SK-N-SH (cell line): ENCODE data around the gene CCDC177. TPM values are rescaled to one million over a fixed set of nuclear protein-coding genes. Genes with fewer than 3 reads are reported as not detected.
A peak's percentile ranks its signal among the peaks of the same experiment; 100 is the strongest.

Source experiments
- CTCF ChIA-PET: fragments of 300-600, 350-600 bp; formaldehyde crosslinking; extraction: SDS; loops from one replicate; lab custom pipeline; 2021; lab: Yijun Ruan, JAX
- POLR2A ChIA-PET: fragments of 350-600 bp; sonication (Branson Sonifier 250); formaldehyde crosslinking; extraction: SDS; loops from one replicate; lab custom pipeline; 2020; ENCODE audit warnings: antibody characterized with exemption, inconsistent platforms; lab: Yijun Ruan, JAX
- DNase-seq: peaks from one replicate; pipeline ENCODE4 v3.0.0; 2012
- H2AFZ ChIP-seq: fragments of 200-600 bp; sonication (generic); 2 replicates; pipeline ENCODE4 v1.8.1; 2016; ENCODE audit warnings: antibody characterized with exemption, mild to moderate bottlenecking, low read depth
- H3F3A ChIP-seq: fragments of 200-600 bp; sonication (generic); replicated peaks from 2 replicates; pipeline ENCODE3; 2016; ENCODE audit warnings: antibody characterized with exemption, mild to moderate bottlenecking; ENCODE audit not compliant: insufficient read depth
- H3K27ac ChIP-seq, 2 experiments: fragments of 200-500 bp in 1 of 2; fragments of 200-600 bp in 1 of 2; sonication (Bioruptor generic) in 1 of 2; sonication (generic), shearing (Covaris generic) in 1 of 2; 2 replicates each; pipeline versions ENCODE4 v1.5.1 to v1.6.1; 2014 to 2016; ENCODE audit warnings: low read depth in 2 of 2, inconsistent platforms in 1 of 2, low read length in 1 of 2, mild to moderate bottlenecking in 1 of 2, mixed read lengths in 1 of 2
- H3K27me3 ChIP-seq: fragments of 200-600 bp; sonication (generic), shearing (Covaris generic); 2 replicates; pipeline ENCODE4 v1.6.1; 2016; ENCODE audit warnings: mixed run types; ENCODE audit not compliant: insufficient read depth
- H3K36me3 ChIP-seq, 2 experiments: fragments of 200-500 bp in 1 of 2; fragments of 200-600 bp in 1 of 2; sonication (Bioruptor generic) in 1 of 2; sonication (generic) in 1 of 2; replicated peaks in 1 of 2; 2 replicates each; pipeline versions ENCODE3 to v1.5.1; 2014 to 2016; ENCODE audit warnings: low read length in 1 of 2, mild to moderate bottlenecking in 1 of 2; ENCODE audit not compliant: insufficient read depth in 2 of 2, control insufficient read depth in 1 of 2
- H3K4me1 ChIP-seq, 2 experiments: fragments of 200-500 bp in 1 of 2; fragments of 200-600 bp in 1 of 2; sonication (Bioruptor generic) in 1 of 2; sonication (generic), shearing (Covaris generic) in 1 of 2; 2 replicates each; pipeline versions ENCODE4 v1.5.1 to v1.6.1; 2014 to 2016; ENCODE audit warnings: low read depth in 1 of 2, low read length in 1 of 2, mixed run types in 1 of 2; ENCODE audit not compliant: insufficient read depth in 2 of 2, control insufficient read depth in 1 of 2
- H3K4me2 ChIP-seq: fragments of 200-600 bp; sonication (generic), shearing (Covaris generic); 2 replicates; pipeline ENCODE4 v1.6.1; 2017; ENCODE audit warnings: mixed run types
- H3K4me3 ChIP-seq, 2 experiments: fragments of 200-500 bp in 1 of 2; fragments of 200-600 bp in 1 of 2; sonication (Bioruptor generic) in 1 of 2; sonication (generic), shearing (Covaris generic) in 1 of 2; 2 replicates each; pipeline versions ENCODE4 v1.5.1 to v1.8.1; 2014 to 2016; ENCODE audit warnings: low read depth in 2 of 2, inconsistent platforms in 1 of 2, low read length in 1 of 2, mild to moderate bottlenecking in 1 of 2, mixed read lengths in 1 of 2, moderate library complexity in 1 of 2
- H3K79me2 ChIP-seq: fragments of 200-600 bp; sonication (generic); 2 replicates; pipeline ENCODE4 v1.8.1; 2017; ENCODE audit warnings: mild to moderate bottlenecking; ENCODE audit not compliant: insufficient read depth
- H3K9ac ChIP-seq: fragments of 200-600 bp; sonication (generic); 2 replicates; pipeline ENCODE4 v1.6.1; 2017; ENCODE audit warnings: mixed run types
- H3K9me2 ChIP-seq: fragments of 200-600 bp; sonication (generic); 2 replicates; pipeline ENCODE4 v1.6.1; 2017; ENCODE audit warnings: mixed run types
- H3K9me3 ChIP-seq: fragments of 200-600 bp; sonication (generic); 2 replicates; pipeline ENCODE4 v1.6.1; 2017; ENCODE audit warnings: mixed run types, mild to moderate bottlenecking, moderate library complexity
- H4K20me1 ChIP-seq: fragments of 200-600 bp; sonication (generic); 2 replicates; pipeline ENCODE4 v1.6.1; 2017; ENCODE audit warnings: mild to moderate bottlenecking, mixed run types; ENCODE audit not compliant: insufficient read depth
- CHD2 ChIP-seq: fragments of 150-350 bp; IDR thresholded peaks from 2 replicates; pipeline ENCODE4 v1.6.1; 2018; ENCODE audit warnings: low read length; ENCODE audit not compliant: partially characterized antibody
- ELF1 ChIP-seq: IDR thresholded peaks from 2 replicates; pipeline ENCODE4 v1.4.0; 2012
- EP300 ChIP-seq, 2 experiments: IDR thresholded peaks; 2 replicates each; pipeline versions ENCODE4 v1.4.0 to v1.6.1; 2012; ENCODE audit warnings: borderline replicate concordance in 1 of 2, low read depth in 1 of 2, low read length in 1 of 2
- EZH2phosphoT487 ChIP-seq: fragments of 200-600 bp; sonication (generic); IDR thresholded peaks from 2 replicates; pipeline ENCODE4 v1.6.1; 2017; ENCODE audit warnings: low read depth, mixed run types, mild to moderate bottlenecking, antibody characterized with exemption, moderate library complexity, borderline replicate concordance
- FOXM1 ChIP-seq: IDR thresholded peaks from 2 replicates; pipeline ENCODE4 v1.4.0; 2012; ENCODE audit warnings: low read depth, mild to moderate bottlenecking
- GABPA ChIP-seq: IDR thresholded peaks from 2 replicates; pipeline ENCODE4 v1.4.0; 2012; ENCODE audit warnings: low read depth, mild to moderate bottlenecking
- IRF3 ChIP-seq: fragments of 150-350 bp; IDR thresholded peaks from 2 replicates; pipeline ENCODE4 v1.6.1; 2016; ENCODE audit warnings: mild to moderate bottlenecking, low read depth, low read length
- JUND ChIP-seq: IDR thresholded peaks from 2 replicates; pipeline ENCODE4 v1.4.0; 2012
- MEF2A ChIP-seq: IDR thresholded peaks from 2 replicates; pipeline ENCODE4 v1.4.0; 2012; ENCODE audit warnings: low read depth, borderline replicate concordance
- MXI1 ChIP-seq: IDR thresholded peaks from 2 replicates; pipeline ENCODE4 v1.6.1; 2012; ENCODE audit warnings: mild to moderate bottlenecking, low read depth, low read length, improper control_type of control experiment
- NFIC ChIP-seq: IDR thresholded peaks from 2 replicates; pipeline ENCODE4 v1.4.0; 2012; ENCODE audit warnings: borderline replicate concordance
- POLR2AphosphoS5 ChIP-seq: IDR thresholded peaks from 2 replicates; pipeline ENCODE4 v1.6.1; 2012; ENCODE audit warnings: low read depth, low read length
- RAD21 ChIP-seq: IDR thresholded peaks from 2 replicates; pipeline ENCODE4 v1.6.1; 2012; ENCODE audit warnings: mild to moderate bottlenecking, low read length
- RFX5 ChIP-seq: IDR thresholded peaks from 2 replicates; pipeline ENCODE4 v1.6.1; 2012; ENCODE audit warnings: mild to moderate bottlenecking, improper control_type of control experiment, low read length
- SIN3A ChIP-seq: IDR thresholded peaks from 2 replicates; pipeline ENCODE4 v1.6.1; 2012; ENCODE audit warnings: low read depth, mild to moderate bottlenecking, low read length, moderate library complexity, borderline replicate concordance
- SMC3 ChIP-seq: IDR thresholded peaks from 2 replicates; pipeline ENCODE4 v1.6.1; 2012; ENCODE audit warnings: low read depth, low read length, improper control_type of control experiment
- TCF12 ChIP-seq: IDR thresholded peaks from 2 replicates; pipeline ENCODE4 v1.4.0; 2012
- TEAD4 ChIP-seq: IDR thresholded peaks from 2 replicates; pipeline ENCODE4 v1.4.0; 2012; ENCODE audit warnings: mild to moderate bottlenecking, borderline replicate concordance; ENCODE audit not compliant: insufficient read depth
- USF1 ChIP-seq: IDR thresholded peaks from 2 replicates; pipeline ENCODE4 v1.4.0; 2012; ENCODE audit warnings: low read depth, borderline replicate concordance
- YY1 ChIP-seq: IDR thresholded peaks from 2 replicates; pipeline ENCODE4 v1.4.0; 2012; ENCODE audit warnings: low read depth, mild to moderate bottlenecking
- WGBS: methylation state at CpG from one replicate; pipeline ENCODE4 v1.1.6; 2017; ENCODE audit warnings: low lambda C conversion rate; 5-methylcytosine and 5-hydroxymethylcytosine counted together
- polyA plus RNA-seq, 3 experiments: library from polyadenylated mRNA; depleted of rRNA; stranded (reverse); fragments of >200 nt; gene quantifications; 2 replicates each; pipeline ENCODE4 v1.2.3, GENCODE V29; 2012

The CCDC177 gene
- polyA plus RNA-seq, 1 of the 3 experiments (the other 2 are of a cell fraction): not detected

- POLR2A ChIA-PET: interaction anchor here (1.0 to 1.6 kb wide), 3 partner anchors 117 to 160 kb away, joined by 3 to 5 read pairs (median 3); partner anchors contain the start of gene SRSF5
These were observed 35.6 kb upstream of the CCDC177 start for GRCh38 chr14:69610020-69610873.

More at GRCh38 chr14:69610020-69610873, 35.6 kb upstream of the CCDC177 start:
- peak overlapping the region; percentile 98 for H2AFZ ChIP-seq
- H3K4me2 ChIP-seq: peak overlapping the region; percentile 82
- no peaks in the 10 kb centered on the region for H3F3A ChIP-seq
- CTCF ChIA-PET: interaction anchor here (1.0 to 12.2 kb wide), 5 partner anchors 25 to 116 kb away, joined by 3 to 96 read pairs (median 5); partner anchors contain the start of gene CCDC177
- 61% methylated on average over 8 of the region's 8 CpGs for WGBS
- H3K4me3 ChIP-seq: peak overlapping the region; percentile 67
- H3K79me2 ChIP-seq: peaks cover 30% of the 10 kb centered on the region
- DNase-seq: no peak
- H3K27me3 ChIP-seq: no peaks in the 10 kb centered on the region
- no peak for TF ChIP-seq EP300 (IDR thresholded peaks at IDR 0.05; ENCODE audit: borderline replicate concordance in 1 of 2, low read depth in 1 of 2, low read length in 1 of 2)
- no peak for TF ChIP-seq YY1
- no peak for TF ChIP-seq FOXM1
- TF ChIP-seq RFX5: no peak
- TF ChIP-seq IRF3: no peak
- no peak for TF ChIP-seq ELF1
- TF ChIP-seq SIN3A: no peak
- no peak for TF ChIP-seq CHD2
- no peak for TF ChIP-seq TCF12
- TF ChIP-seq EZH2phosphoT487: no peak
- no peak for TF ChIP-seq NFIC
- TF ChIP-seq USF1: no peak
- no peak for TF ChIP-seq SMC3
- no peak for TF ChIP-seq POLR2AphosphoS5
- no peak for TF ChIP-seq RAD21
- no peak for TF ChIP-seq TEAD4
- no peak for TF ChIP-seq MEF2A
- no peak for TF ChIP-seq GABPA
- no peak for TF ChIP-seq MXI1
- no peak for TF ChIP-seq JUND
- H3K9me3 ChIP-seq: no peaks in the 10 kb centered on the region
- peak overlapping the region; percentile 66 for H3K9ac ChIP-seq
- peaks cover 0 to 26% of the 10 kb centered on the region in 2 experiments; a peak in 2 of 4 replicates for H3K4me1 ChIP-seq
- no peaks in the 10 kb centered on the region for H4K20me1 ChIP-seq
- peak overlapping the region; percentile 34 to 89 for H3K27ac ChIP-seq
- no peaks in the 10 kb centered on the region for H3K9me2 ChIP-seq
- H3K36me3 ChIP-seq: no peaks in the 10 kb centered on the region
